CD4-positive, alpha-beta T cell (primary cell): ENCODE results near the gene ACAP2. TPM values are rescaled to one million over a fixed set of nuclear protein-coding genes. Genes with fewer than 3 reads are reported as not detected.
A peak's percentile ranks its signal among the peaks of the same experiment; 100 is the strongest.
"Not testable (repeated sequence)": the region's sequence is repeated elsewhere in the genome, so short reads cannot be mapped to it uniquely, and the experiment has no call there.

ENCODE experiments used
- ATAC-seq: fragments of 200-7000 bp; cut with Tn5 transposase; one replicate; pipeline ENCODE4 v1.10.0; 2022; ENCODE audit warnings: mild to moderate bottlenecking; ENCODE audit not compliant: poor library complexity
- CTCF ChIA-PET: fragments of 350-600 bp; sonication (Branson Sonifier 250); formaldehyde crosslinking; loops from one replicate; lab custom pipeline; 2021; ENCODE audit warnings: antibody characterized with exemption, inconsistent platforms; lab: Charles Lee
- POLR2A ChIA-PET: fragments of 350-600 bp; sonication (Branson Sonifier 250); formaldehyde crosslinking; loops from one replicate; lab custom pipeline; 2021; ENCODE audit warnings: antibody characterized with exemption, inconsistent platforms; lab: Charles Lee
- DNase-seq, 14 experiments: peaks; one replicate each; pipeline ENCODE4 v3.0.0-alpha.2; 2013 to 2020; ENCODE audit warnings: mixed read lengths in 2 of 14
- H3K27ac ChIP-seq, 2 donors: one replicate each; pipeline versions ENCODE4 v1.5.1 to v1.7.0; 2013; ENCODE audit warnings: low read length in 2 of 2, low read depth in 1 of 2, mild to moderate bottlenecking in 1 of 2
- H3K27me3 ChIP-seq, 2 experiments: 1 replicate in 1 of 2; 2 replicates in 1 of 2; pipeline versions ENCODE4 v1.6.1 to v1.7.0; 2013; ENCODE audit warnings: low read length in 2 of 2, control low read depth in 1 of 2, mild to moderate bottlenecking in 1 of 2, moderate library complexity in 1 of 2; ENCODE audit not compliant: insufficient read depth in 2 of 2, control insufficient read depth in 1 of 2
- H3K36me3 ChIP-seq: one replicate; pipeline ENCODE4 v1.6.1; 2013; ENCODE audit warnings: low read length, control low read depth; ENCODE audit not compliant: insufficient read depth
- H3K4me1 ChIP-seq: one replicate; pipeline ENCODE4 v1.6.1; 2013; ENCODE audit warnings: low read length, control low read depth; ENCODE audit not compliant: insufficient read depth
- H3K4me3 ChIP-seq: one replicate; pipeline ENCODE4 v1.5.1; 2013; ENCODE audit warnings: mild to moderate bottlenecking, low read length, moderate library complexity
- H3K9me3 ChIP-seq, 2 experiments: 1 replicate in 1 of 2; 2 replicates in 1 of 2; pipeline versions ENCODE4 v1.6.1 to v1.7.0; 2013; ENCODE audit warnings: low read length in 2 of 2, mild to moderate bottlenecking in 2 of 2, control low read depth in 1 of 2, moderate library complexity in 1 of 2; ENCODE audit not compliant: control insufficient read depth in 1 of 2, insufficient read depth in 1 of 2
- H3K27ac Mint-ChIP-seq: one replicate; pipeline ENCODE4 v1.8.0; 2020; ENCODE audit warnings: mixed read lengths
- H3K27me3 Mint-ChIP-seq: one replicate; pipeline ENCODE4 v1.8.0; 2021; ENCODE audit warnings: mixed read lengths
- H3K36me3 Mint-ChIP-seq: one replicate; pipeline ENCODE4 v1.8.0; 2021; ENCODE audit warnings: low read depth, mixed read lengths
- H3K4me1 Mint-ChIP-seq: one replicate; pipeline ENCODE4 v1.8.0; 2021; ENCODE audit warnings: low read depth, mixed read lengths
- H3K4me3 Mint-ChIP-seq: one replicate; pipeline ENCODE4 v1.8.0; 2020; ENCODE audit warnings: mild to moderate bottlenecking, mixed read lengths
- H3K9me3 Mint-ChIP-seq: one replicate; pipeline ENCODE4 v1.8.0; 2020; ENCODE audit warnings: mixed read lengths
- CTCF ChIP-seq: fragments of 200-600 bp; IDR thresholded peaks from one replicate; pipeline ENCODE4 v1.8.0; 2022; ENCODE audit warnings: antibody characterized with exemption, mild to moderate bottlenecking
- intact Hi-C, 2 experiments: fragments of 100-400 bp; cut with DNase I in 1 of 2; cut with micrococcal nuclease in 1 of 2; formaldehyde crosslinking; loops; one replicate each; pipeline versions ENCODE4 v1.15.1 to v1.9.0; 2023 to 2025; cut with DNase I, micrococcal nuclease
- total RNA-seq, 174 experiments: library from RNA in 2 of 174; stranded (reverse) in 2 of 174; gene quantifications; one replicate each; pipeline ENCODE4 v1.2.3 and lab custom pipeline; 2021 to 2026

Gene ACAP2
- total RNA-seq, 2 experiments from 2014 or later: 50.7 to 51.4 TPM

GRCh38 chr3:195230244-195230643 lies 212.6 kb downstream of the ACAP2 start:
- no peak for DNase-seq
- H3K27me3 Mint-ChIP-seq: no peaks in the 10 kb centered on the region
- ChIA-PET CTCF (no interaction called here), POLR2A (no interaction called here)
- peaks cover 6% of the 10 kb centered on the region for H3K36me3 Mint-ChIP-seq
- Histone ChIP-seq H3K27ac (no peak overlapping the region), H3K9me3 (no peaks in the 10 kb centered on the region), H3K4me3 (no peak overlapping the region), H3K27me3 (no peaks in the 10 kb centered on the region), H3K36me3 (peaks cover 7% of the 10 kb centered on the region), H3K4me1 (peaks cover 5% of the 10 kb centered on the region)
- TF ChIP-seq CTCF: no peak
- no peak for ATAC-seq
- intact Hi-C loops: no loop called here
- no peak overlapping the region for H3K4me3 Mint-ChIP-seq
- peaks cover 2% of the 10 kb centered on the region for H3K9me3 Mint-ChIP-seq
- no peak overlapping the region for H3K27ac Mint-ChIP-seq
- peaks cover 21% of the 10 kb centered on the region for H3K4me1 Mint-ChIP-seq

GRCh38 chr3:195228886-195229285 lies 213.9 kb downstream of the ACAP2 start:
- CTCF ChIA-PET, H3K4me1 ChIP-seq, H3K27ac ChIP-seq, H3K36me3 ChIP-seq, H3K36me3 Mint-ChIP-seq, H3K9me3 Mint-ChIP-seq, H3K27me3 Mint-ChIP-seq, H3K27me3 ChIP-seq, DNase-seq, H3K9me3 ChIP-seq, POLR2A ChIA-PET, ATAC-seq, H3K4me3 ChIP-seq, H3K4me3 Mint-ChIP-seq, intact Hi-C loops, H3K27ac Mint-ChIP-seq: not testable (repeated sequence)
- H3K4me1 Mint-ChIP-seq: peaks cover 21% of the 10 kb centered on the region

- H3K4me3 ChIP-seq: no peak overlapping the region
- H3K27ac ChIP-seq: no peak overlapping the region
- ATAC-seq (no peak), DNase-seq (peak in 1 of 14 experiments; percentile 7)
- Mint-ChIP-seq H3K4me1 (peaks cover 21% of the 10 kb centered on the region), H3K36me3 (peaks cover 15% of the 10 kb centered on the region), H3K27ac (no peak overlapping the region), H3K4me3 (no peak overlapping the region), H3K27me3 (no peaks in the 10 kb centered on the region), H3K9me3 (peaks cover 2% of the 10 kb centered on the region)
- ChIA-PET POLR2A (no interaction called here), CTCF (no interaction called here)
- no peaks in the 10 kb centered on the region for H3K27me3 ChIP-seq
- H3K36me3 ChIP-seq: peaks cover 8% of the 10 kb centered on the region
- no peaks in the 10 kb centered on the region for H3K9me3 ChIP-seq
- H3K4me1 ChIP-seq: peaks cover 5% of the 10 kb centered on the region
- no peak for TF ChIP-seq CTCF
- intact Hi-C loops: no loop called here
Observed at GRCh38 chr3:195227871-195228270, 214.9 kb downstream of the ACAP2 start.

- peaks cover 2% of the 10 kb centered on the region for H3K9me3 Mint-ChIP-seq
- ChIA-PET CTCF (no interaction called here), POLR2A (interaction anchor here (0.7 kb wide), 1 partner anchor 65 kb away, joined by 3 read pairs; no protein-coding TSS in a partner anchor)
- no peaks in the 10 kb centered on the region for H3K27me3 Mint-ChIP-seq
- peak in 2 of 14 experiments; percentile 18 to 24 for DNase-seq
- peaks cover 21% of the 10 kb centered on the region for H3K4me1 Mint-ChIP-seq
- peak; percentile 41 for ATAC-seq
- Histone ChIP-seq H3K9me3 (no peaks in the 10 kb centered on the region), H3K27me3 (no peaks in the 10 kb centered on the region), H3K4me3 (no peak overlapping the region), H3K36me3 (peaks cover 8% of the 10 kb centered on the region), H3K27ac (no peak overlapping the region), H3K4me1 (peaks cover 5% of the 10 kb centered on the region)
- intact Hi-C loops: no loop called here
- peaks cover 15% of the 10 kb centered on the region for H3K36me3 Mint-ChIP-seq
- TF ChIP-seq CTCF: no peak
- no peak overlapping the region for H3K27ac Mint-ChIP-seq
- no peak overlapping the region for H3K4me3 Mint-ChIP-seq
Observed at GRCh38 chr3:195226900-195227447, 215.8 kb downstream of the ACAP2 start.
